HG03469 (cell line): Measurements from ENCODE around the gene ZNF329.

Experiments used
- ATAC-seq: cut with Tn5 transposase; IDR thresholded peaks from one replicate; pipeline ENCODE4 v1.9.1; 2021; ENCODE audit warnings: mild to moderate bottlenecking, moderate library complexity, moderate number of reproducible peaks; ENCODE audit not compliant: unreplicated experiment

ZNF329 gene

GRCh38 chr19:58118979-58119733 lies 31.4 kb downstream of the ZNF329 start:
- ATAC-seq, result no peak

- no peak for ATAC-seq
These were observed 32.6 kb downstream of the ZNF329 start for GRCh38 chr19:58117841-58118575.

GRCh38 chr19:58108546-58108817 lies 42.1 kb downstream of the ZNF329 start:
- no peak for ATAC-seq

GRCh38 chr19:58107778-58108545 lies 42.6 kb downstream of the ZNF329 start:
- ATAC-seq, result no peak

GRCh38 chr19:58098682-58098998 lies 51.9 kb downstream of the ZNF329 start:
- no peak for ATAC-seq

- ATAC-seq, result peak; percentile 60
These were observed 52.6 kb downstream of the ZNF329 start, which contains the start of gene ZSCAN18 for GRCh38 chr19:58097781-58098681. Gene ZSCAN18, minus strand, starts transcription at chr19:58098231. Its CDS starts 7,964 bp downstream, at chr19:58090267.

GRCh38 chr19:58097349-58097748 lies 53.2 kb downstream of the ZNF329 start:
- ATAC-seq, result no peak

- no peak for ATAC-seq
These were observed 53.7 kb downstream of the ZNF329 start for GRCh38 chr19:58096884-58097283.

- ATAC-seq, result no peak
These were observed 55.3 kb downstream of the ZNF329 start for GRCh38 chr19:58095328-58095727.

GRCh38 chr19:58093071-58093470 lies 57.5 kb downstream of the ZNF329 start:
- no peak for ATAC-seq

GRCh38 chr19:58091251-58091995 lies 59.2 kb downstream of the ZNF329 start:
- no peak for ATAC-seq

GRCh38 chr19:58089846-58090245 lies 60.7 kb downstream of the ZNF329 start:
- no peak for ATAC-seq

- no peak for ATAC-seq
These were observed 62.0 kb downstream of the ZNF329 start for GRCh38 chr19:58088521-58089052.

GRCh38 chr19:58086825-58087710 lies 63.5 kb downstream of the ZNF329 start:
- no peak for ATAC-seq

- ATAC-seq, result no peak
These were observed 65.2 kb downstream of the ZNF329 start for GRCh38 chr19:58085348-58085875.

GRCh38 chr19:58084596-58085347 lies 65.8 kb downstream of the ZNF329 start:
- no peak for ATAC-seq

GRCh38 chr19:58083021-58083420 lies 67.6 kb downstream of the ZNF329 start:
- no peak for ATAC-seq

GRCh38 chr19:58079792-58080191 lies 70.8 kb downstream of the ZNF329 start:
- no peak for ATAC-seq
